GM19043 (cell line): Measurements from ENCODE around the gene APBB2.
A peak's percentile ranks its signal among the peaks of the same experiment; 100 is the strongest.

Source experiments
- ATAC-seq: cut with Tn5 transposase; IDR thresholded peaks from one replicate; pipeline ENCODE4 v1.9.1; 2021; ENCODE audit warnings: low read depth; ENCODE audit not compliant: unreplicated experiment

Gene APBB2

GRCh38 chr4:40808926-40809457 lies 405.4 kb downstream of the APBB2 start:
- ATAC-seq: no peak

- ATAC-seq: no peak
These were observed 409.7 kb downstream of the APBB2 start for GRCh38 chr4:40804598-40804997.

GRCh38 chr4:40800064-40800463 lies 414.3 kb downstream of the APBB2 start:
- peak; percentile 95 for ATAC-seq

GRCh38 chr4:40789771-40790170 lies 424.6 kb downstream of the APBB2 start:
- no peak for ATAC-seq

GRCh38 chr4:40789031-40789430 lies 425.3 kb downstream of the APBB2 start:
- ATAC-seq: no peak

GRCh38 chr4:40788331-40788730 lies 426.0 kb downstream of the APBB2 start:
- ATAC-seq: no peak

GRCh38 chr4:40785727-40786126 lies 428.6 kb downstream of the APBB2 start:
- ATAC-seq: no peak

- ATAC-seq: no peak
These were observed 431.5 kb downstream of the APBB2 start for GRCh38 chr4:40782876-40783275.

- no peak for ATAC-seq
These were observed 436.3 kb downstream of the APBB2 start for GRCh38 chr4:40778090-40778489.

- ATAC-seq: no peak
These were observed 445.1 kb downstream of the APBB2 start for GRCh38 chr4:40769266-40769665.

- peak; percentile 100 for ATAC-seq
These were observed 451.1 kb downstream of the APBB2 start for GRCh38 chr4:40763228-40763716.
